Osteoblast (primary cell): ENCODE data around the gene LAMA4. TPM values are rescaled to one million over a fixed set of nuclear protein-coding genes. Genes with fewer than 3 reads are reported as not detected.
A peak's percentile ranks its signal among the peaks of the same experiment; 100 is the strongest.

ENCODE experiments used
- DNase-seq: peaks from one replicate; pipeline ENCODE4 v3.0.0; 2011; ENCODE audit warnings: low spot score, mixed read lengths; ENCODE audit not compliant: insufficient read length; ENCODE audit errors: missing footprints
- H2AFZ ChIP-seq: 2 replicates; pipeline ENCODE4 v1.6.0; 2011; ENCODE audit warnings: mild to moderate bottlenecking, low read length
- H3K27ac ChIP-seq: 2 replicates; pipeline ENCODE4 v1.5.1; 2011; ENCODE audit warnings: mild to moderate bottlenecking, low read depth, low read length, moderate library complexity
- H3K27me3 ChIP-seq: 2 replicates; pipeline ENCODE4 v1.6.0; 2012; ENCODE audit warnings: mild to moderate bottlenecking, control low read depth, inconsistent platforms, low read length, moderate library complexity; ENCODE audit not compliant: insufficient read depth
- H3K36me3 ChIP-seq: 2 replicates; pipeline ENCODE4 v1.5.1; 2011; ENCODE audit warnings: mild to moderate bottlenecking, low read length, control low read depth, moderate library complexity; ENCODE audit not compliant: insufficient read depth
- H3K4me1 ChIP-seq: 2 replicates; pipeline ENCODE4 v1.5.1; 2011; ENCODE audit warnings: mild to moderate bottlenecking, low read length, control low read depth, moderate library complexity; ENCODE audit not compliant: insufficient read depth
- H3K4me2 ChIP-seq: 2 replicates; pipeline ENCODE4 v1.6.0; 2011; ENCODE audit warnings: mild to moderate bottlenecking, low read length; ENCODE audit not compliant: insufficient read depth
- H3K4me3 ChIP-seq: fragments of 200-600 bp; sonication (generic); 3 replicates; pipeline ENCODE4 v1.5.1; 2012; ENCODE audit warnings: mild to moderate bottlenecking, low read length, inconsistent platforms; ENCODE audit not compliant: insufficient read depth
- H3K79me2 ChIP-seq: 2 replicates; pipeline ENCODE4 v1.6.0; 2012; ENCODE audit warnings: mild to moderate bottlenecking, low read length, control low read depth, inconsistent platforms; ENCODE audit not compliant: insufficient read depth
- H3K9me3 ChIP-seq: 2 replicates; pipeline ENCODE4 v1.5.1; 2011; ENCODE audit warnings: low read depth, low read length, control low read depth
- H4K20me1 ChIP-seq: 2 replicates; pipeline ENCODE4 v1.6.0; 2012; ENCODE audit warnings: mild to moderate bottlenecking, low read length, control low read depth; ENCODE audit not compliant: insufficient read depth
- CTCF ChIP-seq: IDR thresholded peaks from 2 replicates; pipeline ENCODE4 v1.5.1; 2011; ENCODE audit warnings: mild to moderate bottlenecking, low read depth, low read length, moderate library complexity; ENCODE audit errors: extremely low read depth
- total RNA-seq: library from RNA; depleted of rRNA; stranded (reverse); fragments of >200 nt; gene quantifications from 2 replicates; pipeline ENCODE4 v1.2.3, GENCODE V29; 2012

LAMA4 gene
- total RNA-seq, 1 donor: 260 TPM

- H3K4me1 ChIP-seq: no peaks in the 10 kb centered on the region
- H4K20me1 ChIP-seq: no peaks in the 10 kb centered on the region
- no peak overlapping the region for H3K4me2 ChIP-seq
- no peak for TF ChIP-seq CTCF
- no peaks in the 10 kb centered on the region for H3K27me3 ChIP-seq
- H2AFZ ChIP-seq: no peak overlapping the region
- H3K36me3 ChIP-seq: peaks cover 97% of the 10 kb centered on the region
- peak; percentile 51 for DNase-seq
- H3K9me3 ChIP-seq: no peaks in the 10 kb centered on the region
- no peak overlapping the region for H3K27ac ChIP-seq
- H3K4me3 ChIP-seq: no peak overlapping the region
- no peaks in the 10 kb centered on the region for H3K79me2 ChIP-seq
Observed at GRCh38 chr6:112160745-112161144, 93.6 kb downstream of the LAMA4 start.

- H4K20me1 ChIP-seq: no peaks in the 10 kb centered on the region
- H3K4me1 ChIP-seq: peaks cover 6% of the 10 kb centered on the region
- H3K4me2 ChIP-seq: no peak overlapping the region
- no peaks in the 10 kb centered on the region for H3K79me2 ChIP-seq
- peaks cover 85% of the 10 kb centered on the region for H3K36me3 ChIP-seq
- no peak overlapping the region for H3K4me3 ChIP-seq
- no peak for TF ChIP-seq CTCF
- no peak for DNase-seq
- H3K9me3 ChIP-seq: no peaks in the 10 kb centered on the region
- no peak overlapping the region for H3K27ac ChIP-seq
- H3K27me3 ChIP-seq: no peaks in the 10 kb centered on the region
- H2AFZ ChIP-seq: no peak overlapping the region
Observed at GRCh38 chr6:112156668-112157067, 97.7 kb downstream of the LAMA4 start.

GRCh38 chr6:112155886-112156285 is 98.5 kb downstream of the LAMA4 start:
- no peaks in the 10 kb centered on the region for H4K20me1 ChIP-seq
- no peak for DNase-seq
- no peak overlapping the region for H3K4me3 ChIP-seq
- no peaks in the 10 kb centered on the region for H3K9me3 ChIP-seq
- TF ChIP-seq CTCF: no peak
- H2AFZ ChIP-seq: no peak overlapping the region
- no peak overlapping the region for H3K4me2 ChIP-seq
- peaks cover 85% of the 10 kb centered on the region for H3K36me3 ChIP-seq
- peaks cover 6% of the 10 kb centered on the region for H3K4me1 ChIP-seq
- H3K27ac ChIP-seq: no peak overlapping the region
- H3K27me3 ChIP-seq: no peaks in the 10 kb centered on the region
- no peaks in the 10 kb centered on the region for H3K79me2 ChIP-seq

- no peak overlapping the region for H3K4me3 ChIP-seq
- peaks cover 6% of the 10 kb centered on the region for H3K4me1 ChIP-seq
- H3K9me3 ChIP-seq: no peaks in the 10 kb centered on the region
- DNase-seq: no peak
- peaks cover 85% of the 10 kb centered on the region for H3K36me3 ChIP-seq
- TF ChIP-seq CTCF: no peak
- H3K79me2 ChIP-seq: no peaks in the 10 kb centered on the region
- H2AFZ ChIP-seq: no peak overlapping the region
- peak overlapping the region; percentile 38 for H3K27ac ChIP-seq
- H3K4me2 ChIP-seq: no peak overlapping the region
- no peaks in the 10 kb centered on the region for H4K20me1 ChIP-seq
- H3K27me3 ChIP-seq: no peaks in the 10 kb centered on the region
Observed at GRCh38 chr6:112154711-112155110, 99.7 kb downstream of the LAMA4 start.
